UCSD-AML1 (cell line): ENCODE data around the gene VPS52.
A peak's percentile ranks its signal among the peaks of the same experiment; 100 is the strongest.
"Not testable (repeated sequence)": the region's sequence is repeated elsewhere in the genome, so short reads cannot be mapped to it uniquely, and the experiment has no call there.

Source experiments
- DNase-seq: peaks from one replicate; lab custom pipeline; 2025; ENCODE audit not compliant: unreplicated experiment; lab: John Stamatoyannopoulos, UW

The VPS52 gene

DNA sequence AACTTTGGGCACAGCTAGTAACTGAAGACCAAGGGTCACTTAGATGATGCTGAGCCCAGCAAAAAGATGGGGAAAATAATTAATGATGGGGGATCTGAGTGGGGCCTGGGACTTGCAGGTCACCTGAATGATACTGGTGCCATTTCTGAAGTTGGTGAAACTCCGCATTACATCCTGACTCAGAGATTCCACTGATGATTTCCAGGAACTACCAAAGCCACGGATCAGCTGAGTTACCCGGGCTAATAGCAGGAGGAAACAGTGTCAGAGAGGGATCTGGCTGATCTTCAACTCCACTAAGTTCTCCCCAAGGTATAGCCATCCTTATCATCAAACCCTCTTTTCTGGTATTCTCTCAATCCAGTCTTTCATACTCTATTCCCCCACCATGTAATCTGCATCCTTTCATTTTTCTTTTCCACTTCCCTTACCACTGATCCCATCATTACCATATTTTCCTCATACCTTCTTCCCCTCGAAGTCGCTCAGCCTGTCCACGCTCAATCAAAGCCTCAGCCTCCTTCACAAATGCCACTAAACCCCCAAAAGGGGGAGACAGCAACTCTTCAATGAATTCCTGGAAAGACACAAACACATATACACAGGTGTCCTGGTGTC lies 20.2 kb downstream of the VPS52 start:
- DNase-seq, result no peak

DNA sequence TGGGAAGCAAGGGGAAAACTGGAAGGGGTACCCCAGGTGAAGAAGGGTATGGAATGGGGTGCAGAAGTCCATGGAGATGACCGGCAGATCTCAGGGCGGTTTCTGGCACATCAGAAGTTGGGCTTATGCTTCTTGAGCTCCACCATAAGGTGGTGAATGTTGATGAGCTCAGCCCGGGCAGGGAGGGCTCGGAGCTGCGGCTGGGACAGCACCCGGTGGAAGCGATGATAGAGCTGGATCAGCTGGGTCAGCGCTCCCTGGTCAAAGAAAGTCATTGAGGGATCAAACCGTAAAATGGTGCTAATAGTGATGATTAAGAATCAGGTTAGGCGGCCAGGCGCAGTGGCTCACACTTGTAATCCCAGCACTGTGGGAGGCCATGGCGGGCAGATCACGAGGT lies 20.9 kb downstream of the VPS52 start:
- no peak for DNase-seq

DNA sequence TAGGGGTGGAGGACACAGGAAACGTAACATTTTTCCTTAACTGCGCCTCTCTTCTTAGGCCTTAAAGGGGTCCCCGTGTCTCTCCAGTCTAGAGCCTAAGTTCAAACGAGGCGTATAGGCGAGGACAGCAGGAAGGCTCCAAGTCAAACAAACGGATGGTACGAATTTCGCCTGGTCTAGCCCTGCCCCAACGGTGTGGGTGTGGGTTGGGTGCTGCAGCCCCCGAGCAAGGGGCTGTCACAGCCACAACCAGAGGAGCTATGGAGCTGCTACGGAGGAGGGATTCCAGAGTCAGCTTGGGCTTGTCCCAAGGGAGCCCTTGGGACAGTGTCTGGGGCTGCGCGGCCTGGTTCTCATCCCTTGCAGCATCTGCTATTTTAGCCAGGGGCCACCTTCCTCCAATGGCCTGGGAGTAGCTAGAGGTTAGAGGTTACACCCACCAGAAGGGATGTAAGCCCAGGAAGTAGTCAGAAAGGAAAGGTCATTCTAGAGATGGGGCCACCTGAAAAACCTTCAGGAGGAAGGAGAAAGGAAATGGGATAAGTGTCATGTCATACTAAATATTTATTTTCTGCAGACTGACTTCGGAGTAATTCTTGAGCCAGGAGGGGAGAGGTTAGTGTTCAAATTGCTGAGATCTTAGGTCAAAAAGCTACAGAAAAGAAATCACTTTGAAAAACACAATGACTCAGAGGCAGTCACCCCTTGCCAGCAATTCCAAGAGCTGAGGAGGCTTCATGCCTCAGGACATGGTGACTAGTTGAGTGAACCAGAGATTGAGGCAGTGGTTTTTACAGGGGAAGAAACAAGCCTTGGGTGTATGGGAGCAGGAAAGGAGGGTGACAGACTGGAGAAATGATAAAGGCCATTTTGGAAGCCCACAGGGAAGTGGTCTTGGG lies 21.7 kb downstream of the VPS52 start:
- no peak for DNase-seq

DNA sequence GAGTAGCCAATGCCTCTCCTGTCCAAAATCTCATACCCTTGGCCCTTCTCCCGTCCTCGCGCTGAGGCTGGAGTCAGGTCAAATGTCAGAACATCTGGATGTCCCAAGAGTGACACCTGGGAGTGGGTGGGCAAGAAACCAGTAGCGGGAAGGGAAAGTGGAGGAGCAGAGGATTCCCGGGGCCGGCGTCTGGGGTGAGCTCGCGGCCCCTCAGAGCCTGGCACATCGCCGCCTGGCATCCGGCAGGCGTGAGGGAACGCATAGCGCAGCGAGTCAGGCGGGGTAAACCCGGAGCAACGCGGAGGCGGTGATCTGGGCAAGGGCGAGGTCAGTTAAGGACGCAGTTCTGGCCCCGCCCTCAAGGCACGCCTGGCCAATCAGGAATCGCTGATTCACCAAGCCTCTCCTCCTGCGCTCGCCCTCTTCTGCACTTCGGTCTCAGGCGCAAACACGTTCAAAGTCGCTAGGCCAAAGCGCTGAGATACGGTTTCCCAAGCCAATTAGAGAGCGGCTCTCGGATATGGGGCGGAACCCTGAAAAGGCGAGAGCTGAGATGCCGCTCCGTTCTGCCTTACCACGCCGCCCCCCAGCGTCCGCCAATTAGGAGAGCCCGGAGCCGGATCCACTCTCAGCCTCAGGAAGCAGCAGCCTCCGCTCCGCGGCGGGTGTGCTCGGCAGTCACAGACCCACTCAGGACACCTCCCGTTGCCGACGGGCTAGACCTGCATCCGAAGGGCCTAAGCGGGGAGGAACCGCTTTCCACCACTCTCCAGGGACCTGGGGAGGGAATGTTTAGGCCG lies 22.5 kb downstream of the VPS52 start:
- peak; percentile 100 for DNase-seq

DNA sequence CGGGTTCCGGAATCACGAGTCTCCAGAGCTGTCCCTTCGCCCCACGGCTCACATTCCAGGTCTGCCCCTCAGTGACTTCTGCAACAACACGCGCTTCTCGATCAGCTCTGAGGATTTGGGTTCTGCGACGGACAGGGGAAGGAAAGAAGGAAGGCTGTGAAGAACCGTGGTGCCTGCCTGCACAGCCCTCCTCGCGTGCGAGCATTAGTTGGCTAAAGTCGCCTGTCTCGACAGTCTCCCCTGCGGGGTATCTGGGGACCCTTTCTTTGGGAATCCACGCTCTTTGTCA lies 23.1 kb downstream of the VPS52 start:
- DNase-seq, result no peak

DNA sequence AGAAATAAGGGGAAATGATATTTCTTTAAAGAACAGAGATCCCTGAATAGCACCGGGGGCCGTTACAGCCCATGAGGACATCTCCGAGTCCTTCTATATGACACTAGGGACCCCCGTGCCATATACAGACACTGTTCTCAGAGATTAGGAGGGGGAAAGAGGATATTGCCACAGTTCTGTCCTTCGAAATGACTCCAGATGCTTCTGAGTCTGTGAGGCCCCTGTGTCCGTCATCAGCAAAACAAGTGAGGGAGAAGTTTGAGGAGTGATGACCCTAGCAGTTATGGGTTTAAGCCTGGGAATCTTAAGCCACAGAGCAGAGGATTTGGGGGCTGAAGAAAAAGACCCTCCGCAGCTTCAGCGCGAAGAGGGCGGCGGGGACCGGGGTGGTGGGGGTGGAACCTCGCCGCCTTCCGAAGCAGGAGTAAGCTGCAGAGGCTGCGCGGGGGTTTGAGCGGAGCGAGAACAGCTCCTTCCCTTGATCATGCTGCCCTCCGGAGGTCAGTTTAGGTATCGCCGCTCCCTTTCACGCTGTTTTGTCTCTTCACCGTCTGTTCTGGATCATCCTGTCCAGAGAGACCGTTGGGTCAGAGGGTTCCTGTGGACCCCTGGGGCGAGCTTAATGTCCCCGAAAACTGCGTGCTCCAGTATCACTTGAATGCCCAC lies 23.6 kb downstream of the VPS52 start:
- DNase-seq, result peak; percentile 84

DNA sequence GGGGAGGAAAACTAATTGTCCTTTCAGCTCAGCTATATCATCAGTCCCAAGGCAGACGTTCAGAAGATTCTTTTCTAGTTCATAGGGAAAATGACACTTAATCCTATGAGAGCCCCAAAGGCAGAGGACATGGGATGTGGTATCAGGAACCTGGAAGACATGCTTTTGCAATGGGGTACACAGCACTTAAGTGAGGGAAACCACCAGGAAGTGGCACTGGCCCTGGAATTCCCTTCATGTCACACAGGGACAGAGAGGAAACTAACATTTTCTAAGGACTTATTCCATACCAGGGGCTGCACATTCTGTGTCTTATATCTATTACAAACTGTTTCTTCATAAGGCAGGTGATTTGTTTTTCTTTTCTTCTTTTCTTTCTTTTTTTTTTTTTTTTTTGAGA lies 28.2 kb downstream of the VPS52 start:
- no peak for DNase-seq

DNA sequence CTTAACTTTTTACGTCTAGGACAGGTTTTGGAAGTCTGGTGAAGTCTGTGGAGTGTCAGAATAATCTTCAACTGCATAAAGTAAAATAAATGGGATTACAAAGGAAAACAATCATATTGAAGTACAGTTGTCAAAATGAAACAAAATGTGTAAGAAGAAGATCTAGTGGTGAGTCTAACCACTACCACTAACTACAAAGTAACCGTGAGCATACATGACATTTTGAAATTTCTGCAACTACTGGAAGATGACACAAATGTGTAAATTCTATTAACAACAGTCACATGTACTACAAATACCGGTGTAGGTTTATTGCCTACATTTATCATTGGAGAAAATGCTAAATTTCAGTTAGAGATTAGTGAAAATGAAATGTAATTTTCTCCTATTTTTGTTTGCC lies 29.7 kb downstream of the VPS52 start:
- no peak for DNase-seq

DNA sequence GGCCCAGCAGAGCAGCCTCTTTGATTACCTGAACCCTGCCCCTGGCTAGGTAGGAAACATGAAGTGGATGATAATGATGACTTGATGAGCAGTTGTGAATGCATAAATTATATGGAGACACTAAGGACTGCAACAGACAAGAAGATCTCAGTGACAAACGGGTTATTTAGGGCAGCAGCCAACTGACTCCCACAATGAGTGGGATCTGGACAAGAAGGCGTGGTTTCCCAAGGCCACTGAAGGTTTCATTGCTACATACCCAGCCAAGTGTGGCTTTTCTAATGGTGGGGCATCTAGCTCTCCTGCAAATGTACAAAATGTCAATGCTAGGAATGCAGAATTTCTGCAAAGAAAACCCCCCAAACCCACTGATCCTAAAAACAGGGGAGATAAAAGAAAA lies 33.9 kb downstream of the VPS52 start:
- DNase-seq, result no peak

DNA sequence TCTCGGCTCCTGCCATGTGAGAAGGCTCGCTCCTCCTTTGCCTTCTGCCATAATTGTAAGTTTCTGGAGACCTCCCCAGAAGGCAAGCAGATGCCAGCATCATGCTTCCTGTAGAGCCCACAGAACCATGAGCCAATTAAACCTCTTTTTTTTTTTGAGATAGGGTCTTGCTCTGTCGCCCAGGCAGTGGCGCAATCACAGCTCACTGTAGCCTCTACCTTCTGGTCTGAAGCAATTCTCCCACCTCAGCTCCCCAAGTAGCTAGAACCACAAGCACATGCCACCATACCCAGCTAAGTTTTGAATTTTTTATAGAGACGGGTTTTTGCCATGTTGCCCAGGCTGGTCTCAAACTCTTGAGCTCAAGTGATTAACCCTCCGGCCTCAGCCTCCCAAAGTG lies 34.8 kb downstream of the VPS52 start:
- no peak for DNase-seq

DNA sequence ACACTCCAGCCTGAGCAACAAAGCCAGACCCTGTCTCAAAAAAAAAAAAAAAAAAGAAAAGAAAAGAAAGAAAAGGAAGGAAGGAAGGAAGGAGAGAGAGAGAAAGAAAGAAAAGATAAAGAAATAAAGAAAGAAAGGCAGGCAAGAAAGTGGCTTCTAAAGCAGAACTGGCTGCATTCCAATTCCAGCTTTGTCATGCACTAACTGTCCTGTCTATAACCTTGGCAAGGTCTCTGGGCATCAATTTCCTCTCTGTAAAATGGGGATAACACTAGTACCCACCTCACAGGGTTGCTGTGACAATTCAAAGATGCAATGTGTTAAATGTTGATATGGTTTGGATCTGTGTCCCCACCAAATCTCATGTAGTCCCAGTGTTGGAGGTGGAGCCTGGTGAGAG lies 35.3 kb downstream of the VPS52 start:
- no peak for DNase-seq

DNA sequence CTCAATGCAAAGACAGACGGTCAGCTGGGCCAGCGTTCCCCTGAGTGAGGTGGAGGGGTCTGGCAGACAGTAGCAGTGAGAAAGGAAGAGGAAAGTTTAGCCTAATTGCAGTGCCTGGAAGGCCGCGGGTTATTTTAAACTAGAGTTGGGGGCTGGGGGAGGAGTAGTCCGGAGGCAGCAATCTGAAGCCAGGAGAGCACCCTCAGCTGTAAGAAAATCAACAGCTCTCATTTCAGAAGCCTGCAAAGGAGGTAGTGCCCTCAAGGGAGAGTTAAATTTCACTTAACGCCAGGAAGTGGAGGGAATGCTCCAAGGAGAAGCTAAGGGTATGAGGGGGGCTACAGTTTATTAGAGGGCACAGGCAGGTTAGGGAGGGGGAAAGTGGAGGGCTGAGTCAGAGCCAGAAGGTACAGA lies 36.4 kb downstream of the VPS52 start:
- no peak for DNase-seq

DNA sequence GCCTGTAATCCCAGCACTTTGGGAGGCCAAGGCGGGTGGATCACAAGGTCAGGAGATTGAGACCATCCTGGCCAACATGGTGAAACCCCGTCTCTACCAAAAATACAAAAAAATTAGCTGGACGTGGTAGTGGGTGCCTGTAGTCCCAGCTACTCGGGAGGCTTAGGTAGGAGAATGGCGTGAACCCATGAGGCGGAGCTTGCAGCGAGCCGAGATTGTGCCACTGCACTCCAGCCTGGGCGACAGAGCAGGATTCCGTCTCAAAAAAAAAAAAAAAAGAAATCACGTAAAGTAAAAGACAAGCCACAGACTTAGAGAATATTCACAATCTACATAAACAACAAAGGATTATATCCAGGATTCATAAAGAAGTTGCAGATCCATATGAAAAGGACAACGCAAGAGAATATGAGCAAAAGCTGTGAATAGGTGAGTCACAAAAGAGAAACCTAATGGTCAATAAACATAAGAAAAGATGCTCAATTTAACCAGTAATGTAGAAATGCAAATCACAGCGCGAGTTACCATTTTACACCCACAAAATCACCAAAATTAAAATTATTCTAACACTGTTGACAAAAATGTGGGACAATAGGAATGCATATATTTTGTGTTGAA lies 45.1 kb downstream of the VPS52 start:
- not testable (repeated sequence) for DNase-seq

DNA sequence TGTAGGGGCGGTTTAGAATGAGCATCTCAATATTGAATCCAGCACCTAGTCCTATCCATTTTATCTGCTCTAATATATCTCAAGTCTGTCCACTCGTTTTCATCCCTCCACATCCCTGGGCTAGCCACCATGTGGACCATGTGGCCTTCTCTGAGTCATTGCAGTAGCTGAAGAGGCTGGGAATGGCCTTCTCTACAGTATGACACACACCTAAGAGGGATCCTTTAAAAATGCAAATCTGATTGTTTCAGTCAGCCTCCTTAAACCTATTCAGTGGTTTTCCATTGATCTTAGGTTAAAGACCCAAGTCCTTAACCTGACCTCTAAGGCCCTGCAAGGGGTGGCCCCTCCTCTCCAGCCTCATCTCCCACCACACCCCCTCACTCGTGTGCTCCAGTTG lies 54.0 kb downstream of the VPS52 start:
- no peak for DNase-seq

DNA sequence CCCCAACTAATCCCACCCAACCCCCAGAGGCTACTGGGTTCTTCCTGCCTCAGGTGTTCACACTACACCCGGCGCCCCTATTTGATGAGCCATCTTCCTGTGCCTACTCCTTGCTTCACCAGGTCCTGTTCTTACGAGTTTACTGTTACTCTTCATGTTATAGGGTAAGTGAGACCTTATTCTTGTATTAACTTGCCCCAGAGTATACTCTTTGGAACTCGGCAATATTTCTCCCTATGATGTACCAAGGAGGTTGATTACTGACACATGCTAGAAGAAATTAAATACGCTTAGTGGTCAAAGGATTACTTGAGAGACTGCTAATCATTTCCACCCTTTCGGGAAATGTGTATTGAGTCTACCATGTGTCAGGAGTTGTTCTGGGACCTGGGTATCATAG lies 54.4 kb downstream of the VPS52 start:
- no peak for DNase-seq

DNA sequence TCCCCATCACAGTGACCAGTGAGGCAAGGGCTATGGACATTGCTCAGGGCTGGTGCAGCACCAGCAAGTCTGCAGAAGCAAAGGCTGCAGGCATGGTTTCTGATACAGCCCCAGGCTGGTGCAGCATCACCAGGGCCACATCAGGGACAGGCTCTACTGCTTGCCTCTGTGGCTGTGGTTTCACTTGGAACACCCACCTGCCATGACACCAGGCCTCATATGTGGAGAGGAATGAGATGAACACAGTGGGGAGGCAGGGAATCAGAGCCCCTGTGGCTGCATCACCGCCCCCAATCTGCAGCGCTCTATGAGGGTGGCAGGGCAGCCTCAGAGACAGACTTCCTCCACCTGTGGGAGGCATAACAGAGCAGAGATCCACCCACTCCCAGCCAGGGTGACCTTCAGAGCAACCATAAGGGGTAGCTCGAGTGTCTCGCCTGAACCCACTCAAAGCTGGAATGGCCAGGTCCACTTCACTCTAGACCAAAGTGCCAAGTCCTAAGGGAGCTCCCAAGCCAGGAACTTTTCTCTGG lies 55.5 kb downstream of the VPS52 start:
- DNase-seq, result no peak

DNA sequence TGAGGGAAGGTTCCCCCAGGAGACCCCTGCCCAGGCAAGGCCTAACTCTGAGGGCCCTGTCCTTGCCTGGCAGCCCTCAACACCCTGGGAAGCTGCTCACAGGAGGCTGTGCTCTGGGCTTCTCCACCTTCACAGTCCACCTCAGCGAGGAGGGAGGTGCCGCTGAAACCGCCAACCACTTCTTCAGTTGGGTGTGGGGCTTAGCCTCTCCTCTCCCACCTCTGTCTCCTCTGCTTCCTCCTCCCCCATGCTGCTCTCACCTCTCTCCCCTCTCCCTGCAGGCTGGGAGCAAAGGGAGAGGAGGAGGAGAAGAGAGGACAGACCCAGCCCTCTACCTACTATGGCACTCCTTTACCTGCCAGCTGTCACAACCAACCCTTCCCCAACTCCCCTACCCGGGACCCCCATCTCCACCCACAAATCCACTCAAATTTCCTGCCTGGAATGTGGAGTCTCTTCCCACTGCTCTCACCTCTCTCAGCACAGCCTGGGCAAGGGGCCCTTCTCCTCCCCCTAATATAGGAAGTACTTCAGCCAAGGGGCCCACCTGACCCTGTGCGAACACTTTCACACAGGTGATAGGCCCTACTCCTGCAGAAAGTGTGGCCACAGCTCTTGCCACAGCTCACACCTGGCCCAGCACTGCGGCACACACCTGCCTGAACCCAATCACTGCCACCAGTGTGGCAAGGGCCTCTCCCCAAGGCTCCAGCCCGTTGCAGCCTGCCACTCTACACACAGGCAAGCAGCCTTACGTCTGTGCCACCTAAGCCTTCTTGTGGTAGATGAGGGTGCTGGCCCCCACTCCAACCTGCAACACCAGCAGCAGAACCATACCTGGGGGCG lies 56.2 kb downstream of the VPS52 start:
- no peak for DNase-seq

DNA sequence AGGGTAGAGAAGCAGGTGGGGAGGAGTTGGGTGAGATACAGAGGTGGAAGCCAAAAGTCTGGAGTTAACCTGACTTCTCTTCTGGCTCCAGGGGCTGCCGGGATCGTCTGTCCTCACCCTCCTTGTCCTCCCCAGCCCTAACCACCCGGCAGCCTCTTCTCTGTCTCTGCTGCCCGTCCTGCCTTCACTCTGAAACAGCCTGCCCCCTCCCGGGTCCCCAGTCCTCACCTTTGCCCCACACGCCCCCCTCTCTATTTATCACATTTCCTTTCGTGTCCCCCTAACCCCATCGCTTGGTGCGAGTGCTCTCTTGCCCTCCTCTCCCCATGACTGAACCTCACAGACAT lies 57.7 kb downstream of the VPS52 start:
- no peak for DNase-seq

DNA sequence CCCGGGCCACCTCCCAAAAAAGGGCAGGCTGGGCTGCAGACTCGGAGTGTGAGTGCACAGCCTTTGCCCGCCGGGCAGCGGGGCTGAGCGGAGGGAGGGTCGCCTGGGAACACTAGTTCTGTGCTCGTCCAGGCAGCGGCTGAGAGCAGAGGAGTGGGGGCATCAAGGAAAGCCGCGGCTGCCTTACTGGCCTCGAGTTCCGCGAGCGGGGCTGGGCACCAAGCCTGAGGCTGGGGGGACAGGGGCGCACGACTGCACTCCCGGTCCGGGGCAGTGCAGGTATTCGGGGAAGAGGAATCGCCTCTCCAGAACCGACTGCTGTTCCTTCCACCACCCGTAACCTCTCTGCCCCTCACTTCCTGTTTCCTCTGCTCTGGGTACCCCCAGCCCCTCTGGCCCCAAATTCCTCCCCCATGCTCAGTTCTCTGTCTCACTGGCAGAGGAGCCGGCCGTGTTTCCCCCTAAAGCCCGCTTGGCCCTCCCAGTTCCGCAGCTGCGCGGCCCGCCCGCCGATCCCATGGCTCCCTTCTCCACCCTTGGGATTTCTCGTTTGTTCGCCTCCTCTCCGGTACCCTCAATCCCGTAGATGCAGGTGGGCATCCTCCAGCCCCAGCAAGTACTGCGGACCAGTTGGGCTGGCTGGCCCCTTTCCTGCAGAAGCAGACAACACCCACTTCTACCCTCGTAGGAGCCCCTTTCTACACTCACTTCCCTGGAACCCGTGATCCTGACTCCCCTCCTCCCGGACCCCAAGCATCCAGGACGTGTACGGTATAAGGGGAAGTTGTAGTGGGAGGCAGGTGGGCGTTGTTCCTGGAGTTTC lies 58.3 kb downstream of the VPS52 start:
- DNase-seq, result peak; percentile 56
